ENCODE measurements around the gene ZACN.
"Not testable (repeated sequence)": the region's sequence is repeated elsewhere in the genome, so short reads cannot be mapped to it uniquely, and the experiment has no call there.

Gene ZACN

GRCh38 chr17:76038050-76038449 lies 40.9 kb upstream of the ZACN start:
- DNase-seq (ENCODE audit: low read depth) = no peak
- H3K4me3 ChIP-seq (ENCODE audit: control insufficient read depth, low read depth, low read length) = no peak overlapping the region
- TF ChIP-seq CTCF (IDR thresholded peaks at IDR 0.05; ENCODE audit: control insufficient read depth, insufficient read depth, low read depth, low read length, missing control alignments) = no peak

GRCh38 chr17:76039121-76039520 lies 39.9 kb upstream of the ZACN start:
- H3K4me3 ChIP-seq (ENCODE audit: control insufficient read depth, low read depth, low read length) = no peak overlapping the region
- no peak for DNase-seq (ENCODE audit: low read depth)
- no peak for TF ChIP-seq CTCF (IDR thresholded peaks at IDR 0.05; ENCODE audit: control insufficient read depth, insufficient read depth, low read depth, low read length, missing control alignments)

GRCh38 chr17:76040376-76040775 lies 38.6 kb upstream of the ZACN start:
- no peak overlapping the region for H3K4me3 ChIP-seq (ENCODE audit: control insufficient read depth, low read depth, low read length)
- DNase-seq (ENCODE audit: low read depth) = no peak
- no peak for TF ChIP-seq CTCF (IDR thresholded peaks at IDR 0.05; ENCODE audit: control insufficient read depth, insufficient read depth, low read depth, low read length, missing control alignments)

- not testable (repeated sequence) for DNase-seq (ENCODE audit: low read depth)
Measured at GRCh38 chr17:76042868-76043267, 36.1 kb upstream of the ZACN start.

GRCh38 chr17:76044475-76045007 lies 34.4 kb upstream of the ZACN start:
- DNase-seq (ENCODE audit: low read depth) = not testable (repeated sequence)

More at GRCh38 chr17:76042868-76043267, 36.1 kb upstream of the ZACN start:
- H3K4me3 ChIP-seq (ENCODE audit: control insufficient read depth, low read depth, low read length) = not testable (repeated sequence)

GRCh38 chr17:76046064-76046463 lies 32.9 kb upstream of the ZACN start:
- H3K4me3 ChIP-seq (ENCODE audit: control insufficient read depth, low read depth, low read length) = no peak overlapping the region
- DNase-seq (ENCODE audit: low read depth) = no peak
- no peak for TF ChIP-seq CTCF (IDR thresholded peaks at IDR 0.05; ENCODE audit: control insufficient read depth, insufficient read depth, low read depth, low read length, missing control alignments)

More at GRCh38 chr17:76044475-76045007, 34.4 kb upstream of the ZACN start:
- not testable (repeated sequence) for H3K4me3 ChIP-seq (ENCODE audit: control insufficient read depth, low read depth, low read length)

GRCh38 chr17:76048025-76048605 lies 30.9 kb upstream of the ZACN start:
- no peak overlapping the region for H3K4me3 ChIP-seq (ENCODE audit: control insufficient read depth, low read depth, low read length)
- TF ChIP-seq CTCF (IDR thresholded peaks at IDR 0.05; ENCODE audit: control insufficient read depth, insufficient read depth, low read depth, low read length, missing control alignments) = no peak
- DNase-seq (ENCODE audit: low read depth) = no peak

GRCh38 chr17:76048711-76049110 lies 30.3 kb upstream of the ZACN start:
- no peak for TF ChIP-seq CTCF (IDR thresholded peaks at IDR 0.05; ENCODE audit: control insufficient read depth, insufficient read depth, low read depth, low read length, missing control alignments)
- no peak for DNase-seq (ENCODE audit: low read depth)
- no peak overlapping the region for H3K4me3 ChIP-seq (ENCODE audit: control insufficient read depth, low read depth, low read length)
